Dedifferentiated amniotic fluid mesenchymal stem cell (primary cell): ENCODE data around the gene PARK7.
A peak's percentile ranks its signal among the peaks of the same experiment; 100 is the strongest.
"Not testable (repeated sequence)": the region's sequence is repeated elsewhere in the genome, so short reads cannot be mapped to it uniquely, and the experiment has no call there.

Experiments used
- DNase-seq: peaks from one replicate; pipeline ENCODE4 v3.0.0-alpha.2; 2016; ENCODE audit errors: extremely low spot score

Gene PARK7

GRCh38 chr1:7943251-7943650 is 18.3 kb upstream of the PARK7 start:
- DNase-seq = no peak

- DNase-seq = peak; percentile 36
Measured at GRCh38 chr1:7948960-7949359, 12.6 kb upstream of the PARK7 start.

GRCh38 chr1:7952791-7953190 is 8.7 kb upstream of the PARK7 start:
- not testable (repeated sequence) for DNase-seq

DNA sequence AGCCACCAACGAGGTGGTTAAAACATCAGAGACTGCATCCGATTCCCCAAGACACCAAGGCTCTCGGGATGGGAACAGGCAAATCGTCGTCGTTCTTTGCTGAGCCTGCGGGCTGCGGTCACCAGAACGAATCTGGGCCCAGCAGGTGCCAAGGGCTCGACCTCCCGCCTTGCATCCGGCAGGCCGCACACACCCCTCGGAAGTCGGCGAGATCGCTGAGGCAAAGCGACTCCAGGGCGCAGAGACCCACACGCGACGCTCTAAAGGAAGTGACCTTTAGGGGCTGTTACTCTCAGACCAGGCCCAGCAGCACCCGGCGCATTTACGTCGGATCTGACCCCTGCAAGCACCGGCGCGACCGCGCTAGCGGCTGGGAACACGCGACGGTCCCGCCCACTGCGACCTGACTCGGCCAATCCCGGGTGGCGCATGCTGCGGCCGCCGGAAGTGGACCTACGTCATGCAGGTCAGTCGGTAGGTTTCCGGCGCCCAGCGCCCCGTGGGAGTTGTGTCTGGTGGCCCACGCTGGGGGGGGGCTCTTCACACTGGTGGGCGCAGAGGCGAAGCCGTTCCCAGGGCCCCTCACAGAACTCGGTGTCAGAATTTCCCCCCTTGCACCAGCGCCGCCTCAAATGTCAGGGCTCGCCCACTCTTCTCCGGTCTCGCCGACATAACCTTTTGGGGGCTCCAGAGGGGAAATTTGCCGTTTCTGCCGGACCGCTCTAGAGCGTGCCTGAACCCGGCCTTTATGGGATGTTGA is 7.5 kb upstream of the PARK7 start:
- no peak for DNase-seq

DNA sequence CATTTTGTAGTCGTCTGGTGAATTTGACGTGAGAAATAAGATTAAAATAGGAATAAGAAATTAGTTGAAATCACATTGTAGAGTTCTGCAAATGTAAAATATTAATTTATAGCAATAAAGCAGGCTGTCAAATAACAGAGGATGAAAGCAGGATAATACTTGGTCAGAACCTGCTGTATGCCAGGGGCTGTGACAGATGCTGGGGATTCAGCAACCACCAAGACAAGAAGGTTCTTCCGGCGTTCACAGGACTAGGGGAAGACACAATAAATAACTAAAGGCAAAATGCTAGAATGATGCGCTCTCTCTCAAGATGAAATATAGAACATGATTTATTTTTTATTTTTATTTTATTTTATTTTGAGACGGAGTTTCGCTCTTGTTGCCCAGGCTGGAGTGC is 6.8 kb upstream of the PARK7 start:
- no peak for DNase-seq

GRCh38 chr1:7956218-7957032 is 5.1 kb upstream of the PARK7 start:
- peak; percentile 39 for DNase-seq

- no peak for DNase-seq
Measured at GRCh38 chr1:7960165-7960564, 1.3 kb upstream of the PARK7 start.

GRCh38 chr1:7960867-7961215 is 670 bp upstream of the PARK7 start:
- DNase-seq = no peak

GRCh38 chr1:7962014-7962335 is 464 bp downstream of the PARK7 start:
- no peak for DNase-seq

DNA sequence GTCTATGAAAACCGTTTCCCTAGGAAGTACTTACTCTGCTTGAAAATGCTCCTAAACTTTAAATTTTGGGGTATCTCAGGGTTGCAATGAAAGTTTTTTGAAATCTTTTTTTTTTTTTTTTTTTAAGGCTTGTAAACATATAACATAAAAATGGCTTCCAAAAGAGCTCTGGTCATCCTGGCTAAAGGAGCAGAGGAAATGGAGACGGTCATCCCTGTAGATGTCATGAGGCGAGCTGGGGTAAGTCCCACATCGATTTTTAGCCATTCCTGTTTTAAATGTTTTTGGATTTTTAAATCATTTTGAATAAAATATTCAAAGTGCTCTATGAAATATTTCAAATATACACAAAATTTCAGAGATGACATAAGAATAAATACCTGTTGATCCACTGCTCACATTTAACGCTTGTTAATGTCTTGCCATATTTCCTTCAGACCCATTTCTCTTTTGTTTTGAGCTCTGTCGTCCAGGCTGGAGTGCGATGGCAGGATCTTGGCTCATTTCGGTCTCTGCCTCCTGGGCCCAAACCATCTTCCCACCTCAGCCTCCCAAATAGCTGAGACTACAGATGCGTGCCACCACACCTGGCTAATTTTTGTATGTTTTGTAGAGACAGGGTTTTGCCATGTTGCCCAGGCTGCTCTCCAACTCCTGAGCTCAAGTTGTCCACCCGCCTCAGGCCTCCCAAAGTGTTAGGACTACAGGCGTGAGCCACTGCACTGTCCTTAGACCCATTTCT is 1.3 kb downstream of the PARK7 start:
- no peak for DNase-seq

DNA sequence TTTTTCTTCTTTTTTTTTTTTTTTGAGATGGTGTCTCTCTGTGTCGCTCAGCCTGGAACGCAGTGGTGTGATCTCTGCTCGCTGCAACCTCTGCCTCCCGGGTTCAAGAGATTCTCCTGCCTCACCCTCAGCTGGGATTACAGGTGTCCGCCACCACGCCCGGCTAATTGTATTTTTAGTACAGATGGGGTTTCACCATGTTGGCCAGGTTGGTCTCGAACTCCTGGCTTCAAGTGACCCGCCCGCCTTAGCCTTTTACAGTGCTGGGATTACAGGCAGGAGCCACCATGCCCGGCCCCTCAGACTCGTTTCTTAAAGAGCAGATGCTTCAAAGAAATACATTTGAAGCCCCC is 1.8 kb downstream of the PARK7 start:
- DNase-seq = not testable (repeated sequence)

DNA sequence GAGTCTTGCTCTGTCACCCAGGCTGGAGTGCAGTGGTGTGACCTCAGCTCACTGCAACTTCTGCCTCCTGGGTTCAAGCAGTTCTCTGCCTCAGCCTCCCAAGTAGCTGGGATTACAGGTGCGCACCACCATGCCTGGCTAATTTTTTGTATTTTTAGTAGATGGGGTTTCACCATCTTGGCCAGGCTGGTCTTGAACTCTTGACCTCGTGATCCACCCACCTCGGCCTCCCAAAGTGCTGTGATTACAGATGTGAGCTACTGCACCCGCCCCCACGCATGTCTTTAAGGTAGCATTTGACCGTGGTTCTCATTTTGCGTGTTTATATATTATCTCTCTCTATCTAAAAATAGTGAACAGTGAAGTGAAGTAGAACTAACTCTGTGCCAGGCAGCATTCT is 2.3 kb downstream of the PARK7 start:
- DNase-seq = not testable (repeated sequence)

DNA sequence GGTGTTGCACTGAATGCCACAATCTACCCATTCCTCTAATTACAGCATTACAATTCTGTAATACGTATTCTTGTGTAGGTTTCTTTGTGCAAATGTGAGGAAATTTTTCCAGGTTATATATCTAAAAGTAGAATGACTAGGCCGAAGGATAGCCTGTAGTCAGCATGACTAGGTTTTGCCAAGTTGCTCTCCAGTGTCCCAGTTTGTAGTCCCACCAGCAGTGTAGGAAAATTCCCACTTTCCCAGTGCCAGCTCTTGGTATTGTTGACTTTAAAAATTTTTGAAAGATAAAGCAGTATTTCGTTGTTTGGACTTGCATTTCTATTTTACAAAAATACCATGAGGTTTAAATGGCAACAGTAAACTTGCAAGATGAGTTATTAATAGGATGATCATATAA is 3.0 kb downstream of the PARK7 start:
- no peak for DNase-seq

GRCh38 chr1:7967196-7967595 is 5.7 kb downstream of the PARK7 start:
- DNase-seq = no peak

GRCh38 chr1:7967651-7968050 is 6.1 kb downstream of the PARK7 start:
- DNase-seq = no peak

GRCh38 chr1:7970246-7970645 is 8.7 kb downstream of the PARK7 start:
- no peak for DNase-seq

DNA sequence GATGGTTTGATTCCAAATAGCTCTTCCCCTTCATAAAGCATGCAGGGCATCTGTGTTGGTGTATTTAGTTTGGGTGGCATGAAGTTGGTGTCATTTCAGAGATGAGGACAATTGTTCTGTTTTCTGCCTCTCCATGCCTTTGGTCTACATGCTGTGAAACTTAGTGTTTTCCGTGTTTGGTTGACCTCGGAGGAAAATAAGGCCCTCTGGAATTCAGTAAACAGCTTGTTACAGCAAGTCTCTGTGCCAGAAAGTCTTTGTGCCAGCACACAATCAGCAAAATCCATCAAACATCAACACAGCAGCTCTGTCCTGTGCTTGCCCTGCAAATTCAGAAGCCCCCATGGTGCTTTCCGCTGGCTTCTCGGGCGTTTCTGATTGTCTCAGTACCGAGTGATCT is 9.5 kb downstream of the PARK7 start:
- no peak for DNase-seq

- no peak for DNase-seq
Measured at GRCh38 chr1:7972285-7972684, 10.8 kb downstream of the PARK7 start.

GRCh38 chr1:7973086-7973485 is 11.6 kb downstream of the PARK7 start:
- DNase-seq = no peak

DNA sequence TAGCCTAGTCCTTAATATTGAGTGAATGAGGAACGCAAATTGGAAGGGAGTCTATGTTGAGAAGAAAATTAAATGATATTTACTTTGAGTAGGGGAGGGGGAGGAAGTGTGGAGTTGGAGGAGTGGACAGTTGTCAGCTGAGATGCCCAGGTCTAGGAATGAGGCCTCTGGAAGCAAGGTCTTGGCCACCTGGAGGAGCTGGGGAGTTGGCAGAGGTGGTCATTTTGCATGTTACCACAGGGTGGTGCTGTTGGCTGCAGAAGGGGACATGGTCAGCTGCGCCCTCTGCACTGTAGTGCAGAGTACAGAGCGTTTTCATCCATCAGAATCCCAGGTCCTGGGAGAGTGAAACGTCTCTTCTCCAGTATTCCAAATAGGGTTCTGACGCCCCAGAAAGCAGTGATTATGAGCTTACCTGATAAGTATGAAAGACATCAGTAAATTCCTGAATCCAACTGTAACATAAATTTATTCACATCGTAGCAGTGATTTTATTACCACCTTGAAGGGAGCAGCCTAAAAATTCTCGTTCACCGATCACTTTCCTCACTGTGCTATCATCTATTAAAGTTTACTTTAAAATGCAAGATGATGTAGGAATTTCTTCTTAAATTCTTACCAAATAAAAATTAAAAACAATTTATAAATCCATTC is 13.8 kb downstream of the PARK7 start:
- peak; percentile 30 for DNase-seq

DNA sequence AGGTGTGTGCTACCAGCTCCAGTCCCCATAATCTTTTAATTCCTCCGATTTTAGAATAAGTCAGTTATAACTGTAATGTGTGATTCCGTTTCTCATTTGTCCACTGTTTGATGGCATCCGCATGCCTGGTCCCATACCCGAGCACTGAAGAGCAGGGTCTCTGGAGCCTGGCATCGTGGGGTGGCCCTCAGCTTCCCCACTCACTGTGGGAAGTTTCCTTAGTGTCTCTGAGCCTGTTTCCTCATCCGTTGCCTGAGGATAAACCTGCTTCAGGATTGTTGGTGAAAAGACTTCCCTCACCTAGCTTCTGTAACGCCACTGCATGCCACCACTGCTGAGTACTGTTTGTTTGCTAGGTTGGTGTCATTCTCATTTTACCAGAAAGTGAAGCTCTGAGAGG is 19.5 kb downstream of the PARK7 start:
- no peak for DNase-seq

GRCh38 chr1:7983086-7983778 is 21.7 kb downstream of the PARK7 start:
- no peak for DNase-seq
